HG02973 (cell line): ENCODE results near the gene PGS1.

Source experiments
- ATAC-seq: cut with Tn5 transposase; IDR thresholded peaks from one replicate; pipeline ENCODE4 v1.9.1; 2021; ENCODE audit warnings: moderate library complexity; ENCODE audit not compliant: unreplicated experiment

Gene PGS1

GRCh38 chr17:78346605-78347250 is 31.7 kb upstream of the PGS1 start:
- no peak for ATAC-seq

GRCh38 chr17:78347453-78347852 is 31.0 kb upstream of the PGS1 start:
- no peak for ATAC-seq

DNA sequence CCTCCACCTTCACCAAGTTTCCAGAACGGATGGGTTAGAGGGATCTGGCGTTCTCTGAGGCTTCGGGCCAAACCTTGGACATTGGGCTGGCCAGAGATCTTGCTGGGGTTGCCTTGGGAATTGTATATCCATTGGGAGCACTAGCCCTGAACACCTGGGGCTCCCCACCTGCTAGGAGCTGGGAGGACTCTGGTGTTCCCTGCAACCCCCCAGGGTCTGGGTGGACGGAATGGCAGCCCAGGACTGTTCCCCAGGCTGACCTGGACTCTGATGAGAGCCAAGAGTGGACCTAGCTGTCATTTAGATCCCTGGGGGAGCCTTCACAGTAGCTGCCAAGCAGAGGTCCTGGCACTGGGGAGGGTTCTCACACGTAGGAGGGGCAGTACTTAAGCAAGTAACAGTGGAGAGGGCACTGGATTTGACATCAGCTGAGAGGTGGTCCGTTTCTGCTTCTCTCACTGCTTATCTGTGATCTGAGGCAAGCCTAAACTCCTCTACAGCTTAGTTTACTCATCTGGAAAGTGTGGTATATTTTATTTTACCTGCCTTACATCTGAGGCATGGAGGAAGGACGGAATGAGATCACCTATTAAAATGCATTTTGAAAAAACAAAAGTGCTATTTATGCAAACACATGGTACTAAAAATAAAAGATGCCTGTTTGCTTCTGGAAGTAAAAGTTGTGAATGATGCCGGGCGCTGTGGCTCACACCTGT is 30.2 kb upstream of the PGS1 start:
- no peak for ATAC-seq

DNA sequence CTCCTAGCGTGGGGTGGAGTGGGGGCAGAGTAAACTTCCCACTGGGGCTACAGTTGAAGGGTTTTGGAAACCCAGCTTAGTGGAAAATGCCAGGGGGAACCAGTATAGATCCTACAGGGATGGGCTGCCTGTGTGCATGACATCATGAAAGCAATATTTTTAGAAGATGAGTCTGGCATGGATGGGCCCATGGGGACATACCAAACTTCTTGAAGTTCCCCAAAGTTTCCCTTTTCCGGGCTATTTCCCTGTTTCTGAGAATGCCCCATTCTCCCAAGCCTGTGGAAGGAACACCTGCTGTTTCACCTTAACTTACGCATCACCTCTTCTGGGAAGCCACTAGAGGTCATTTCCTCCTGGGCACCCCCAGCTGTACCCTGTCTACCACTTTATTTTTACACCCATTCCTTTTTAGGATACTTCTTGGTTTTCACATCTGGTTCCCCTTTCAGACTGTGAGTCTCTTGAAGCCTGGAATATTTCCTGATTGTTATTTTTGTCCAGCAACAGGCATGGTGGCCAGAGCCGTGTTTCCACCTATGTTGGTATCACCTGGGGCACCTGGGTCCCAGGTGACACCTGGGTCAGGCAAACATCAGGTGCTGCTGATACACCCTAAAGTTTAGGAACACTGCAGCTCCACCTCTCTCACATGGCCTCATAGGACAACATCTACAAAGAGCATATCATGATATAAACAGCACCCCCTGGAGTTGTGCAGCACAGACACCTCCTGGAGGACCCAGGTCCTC is 28.4 kb upstream of the PGS1 start:
- no peak for ATAC-seq

- no peak for ATAC-seq
Measured at GRCh38 chr17:78351449-78352006, 26.9 kb upstream of the PGS1 start.

DNA sequence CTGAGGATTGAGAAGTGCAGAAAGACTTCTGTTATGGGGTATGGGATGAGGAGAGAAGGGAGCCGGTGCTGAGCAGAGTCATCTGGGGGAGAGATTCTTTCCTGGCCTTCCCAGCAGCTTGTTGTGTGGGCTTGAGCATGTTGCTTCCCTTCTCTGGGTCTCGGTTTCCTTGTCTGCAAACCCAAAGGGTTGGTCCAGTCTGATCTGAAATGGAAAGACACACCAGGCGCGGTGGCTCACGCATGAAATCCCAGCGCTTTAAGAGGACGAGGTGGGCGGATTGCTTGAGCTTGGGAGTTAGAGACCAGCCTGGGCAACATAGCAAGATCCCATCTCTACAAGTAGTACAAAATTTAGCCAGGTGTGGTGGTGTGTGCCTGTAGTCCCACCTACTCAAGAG is 24.6 kb upstream of the PGS1 start:
- ATAC-seq = no peak

DNA sequence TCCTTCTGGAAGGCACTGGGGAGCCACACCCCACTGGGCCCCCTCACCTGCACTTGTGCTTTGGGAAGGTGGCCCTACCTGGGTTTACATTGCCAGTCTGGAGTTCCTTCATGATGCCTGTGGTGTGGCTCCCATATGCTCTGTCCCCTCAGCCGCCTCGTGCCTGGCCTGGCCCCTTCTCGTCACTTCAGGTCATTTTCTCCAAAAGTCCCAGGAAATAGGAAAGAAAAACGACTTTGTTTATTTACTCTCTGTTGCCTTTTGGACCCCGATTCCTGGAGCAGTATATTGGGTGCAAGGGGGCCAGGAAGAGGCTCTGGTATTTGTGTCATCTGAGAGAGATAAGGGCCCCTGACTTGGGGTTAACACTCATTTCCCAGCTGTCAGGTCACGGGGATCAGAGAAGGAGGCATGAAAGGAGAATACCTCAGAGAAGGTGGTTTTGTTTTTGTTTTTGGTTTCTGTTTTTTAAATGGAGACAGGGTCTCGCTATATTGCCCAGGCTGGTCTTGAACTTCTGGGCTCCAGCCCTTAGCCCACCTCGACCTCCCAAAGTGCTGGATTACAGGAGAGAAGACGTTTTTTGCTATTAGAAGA is 23.3 kb upstream of the PGS1 start:
- no peak for ATAC-seq

DNA sequence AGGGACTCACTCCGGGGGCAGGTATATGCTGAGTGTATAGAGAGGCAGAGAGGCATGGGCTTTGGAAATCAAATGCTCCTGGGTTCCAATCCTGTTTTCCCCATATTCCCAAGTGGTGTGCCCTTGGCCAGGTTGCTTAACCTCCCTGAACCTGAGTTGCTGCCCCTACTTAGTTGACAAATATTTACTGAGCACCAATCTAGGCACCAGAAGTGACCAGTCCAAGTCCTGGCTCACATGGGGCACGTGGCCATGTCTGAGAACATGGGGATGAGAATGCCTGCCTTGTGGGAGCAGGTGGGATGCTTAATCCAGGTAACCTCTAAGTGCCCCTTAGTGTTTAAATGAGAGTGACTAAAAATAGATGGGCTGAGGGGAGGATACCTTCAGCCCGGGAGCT is 22.7 kb upstream of the PGS1 start:
- no peak for ATAC-seq

DNA sequence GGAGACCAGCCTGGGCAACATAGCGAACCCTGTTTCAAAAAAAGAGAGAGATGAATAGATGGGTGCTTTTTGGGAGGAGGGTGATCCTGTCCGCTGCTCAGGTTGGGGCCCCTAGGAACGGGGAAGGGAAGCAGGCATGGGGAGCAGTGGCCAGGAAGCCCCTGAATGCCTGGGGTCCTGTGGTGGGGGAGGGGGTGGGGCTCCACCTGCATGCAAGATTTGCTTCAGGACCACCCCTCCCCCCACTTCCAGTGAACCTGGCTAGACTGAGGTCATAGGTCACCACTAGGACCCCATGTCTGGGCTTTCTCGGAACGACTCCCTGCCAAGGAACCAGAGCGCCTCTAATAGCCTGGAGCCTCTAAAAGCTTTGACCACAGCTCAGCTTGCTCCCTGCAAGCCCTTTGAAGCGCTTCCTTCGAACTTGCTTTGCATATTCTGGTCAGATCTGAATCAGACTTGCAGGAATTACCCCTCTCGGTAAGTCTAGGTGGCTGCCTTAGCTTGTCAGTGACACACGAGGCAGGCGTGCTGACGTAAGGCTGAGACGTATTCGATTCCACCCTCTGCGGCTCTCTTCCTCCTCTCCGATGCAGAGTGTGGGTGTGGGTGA is 22.2 kb upstream of the PGS1 start:
- peak; percentile 60 for ATAC-seq

GRCh38 chr17:78357177-78357586 is 21.3 kb upstream of the PGS1 start:
- ATAC-seq = no peak

DNA sequence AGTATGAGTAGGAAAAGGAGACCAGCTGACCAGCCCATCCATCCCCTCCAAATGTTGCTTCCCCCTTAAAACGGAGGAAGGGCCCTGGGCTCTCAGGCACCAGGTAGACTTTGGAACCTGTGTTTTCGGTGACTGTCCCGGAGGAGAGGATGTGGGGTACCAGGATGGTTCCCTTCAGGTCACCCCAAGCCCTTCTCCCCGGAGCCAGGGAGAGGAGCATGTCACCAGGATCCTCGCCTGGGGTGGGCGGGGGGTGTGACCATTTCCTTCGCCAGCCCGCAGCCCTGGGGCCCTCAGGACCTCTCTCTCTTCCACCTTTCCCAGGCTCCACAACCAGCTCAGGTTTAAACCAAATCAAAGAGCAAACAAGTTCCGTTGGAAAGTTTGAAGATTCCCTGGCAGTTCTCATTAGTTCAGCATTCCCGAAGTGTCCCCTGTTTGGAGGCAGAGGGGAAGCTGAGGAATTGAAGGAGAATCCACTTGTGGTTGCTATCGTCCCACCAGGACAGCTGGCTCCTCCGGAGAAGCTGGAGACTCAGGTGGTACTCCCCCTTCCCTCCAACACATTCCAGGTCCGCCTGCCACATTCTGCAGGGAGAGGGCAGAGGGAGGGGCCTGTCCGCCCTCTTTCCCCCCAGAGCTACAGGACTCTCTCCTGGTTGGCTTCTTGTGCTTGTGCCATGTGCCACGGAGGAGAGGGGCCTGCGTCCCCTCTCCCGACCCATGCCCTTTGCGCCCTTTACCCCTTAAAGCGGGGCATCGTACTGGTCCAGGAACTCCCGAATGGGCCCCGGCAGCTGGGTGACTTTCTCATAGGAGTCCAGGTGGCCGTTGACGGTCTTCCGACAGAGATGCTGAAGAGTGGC is 20.5 kb upstream of the PGS1 start:
- ATAC-seq = no peak

GRCh38 chr17:78358538-78359320 is 19.7 kb upstream of the PGS1 start:
- no peak for ATAC-seq

GRCh38 chr17:78359321-78359996 is 19.0 kb upstream of the PGS1 start:
- no peak for ATAC-seq

DNA sequence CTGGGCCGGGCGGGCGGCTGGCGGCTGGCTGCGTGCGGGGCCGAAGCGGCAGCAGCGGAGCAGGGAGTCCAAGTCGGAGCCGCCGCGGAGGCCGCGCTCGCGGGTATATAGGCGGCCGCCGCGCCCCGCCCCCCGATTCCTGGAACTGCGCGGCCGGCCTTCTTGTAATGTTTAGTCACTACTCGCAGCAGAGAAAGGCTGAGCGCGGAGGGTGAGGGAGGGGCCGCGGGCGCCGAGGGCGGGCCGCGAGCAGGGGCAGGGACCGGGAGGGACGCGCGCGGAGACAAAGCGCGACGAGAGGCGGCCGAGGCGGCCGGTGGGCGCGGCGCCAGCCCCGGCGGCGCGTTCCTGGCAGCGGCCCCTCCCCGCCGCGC is 18.5 kb upstream of the PGS1 start, which contains the start of gene SOCS3:
SOCS3 (minus strand) TSS at position 81 of the 374 bp plus-strand sequence. CDS start 982 bp downstream, outside the sequence.
- ATAC-seq = peak; percentile 37

DNA sequence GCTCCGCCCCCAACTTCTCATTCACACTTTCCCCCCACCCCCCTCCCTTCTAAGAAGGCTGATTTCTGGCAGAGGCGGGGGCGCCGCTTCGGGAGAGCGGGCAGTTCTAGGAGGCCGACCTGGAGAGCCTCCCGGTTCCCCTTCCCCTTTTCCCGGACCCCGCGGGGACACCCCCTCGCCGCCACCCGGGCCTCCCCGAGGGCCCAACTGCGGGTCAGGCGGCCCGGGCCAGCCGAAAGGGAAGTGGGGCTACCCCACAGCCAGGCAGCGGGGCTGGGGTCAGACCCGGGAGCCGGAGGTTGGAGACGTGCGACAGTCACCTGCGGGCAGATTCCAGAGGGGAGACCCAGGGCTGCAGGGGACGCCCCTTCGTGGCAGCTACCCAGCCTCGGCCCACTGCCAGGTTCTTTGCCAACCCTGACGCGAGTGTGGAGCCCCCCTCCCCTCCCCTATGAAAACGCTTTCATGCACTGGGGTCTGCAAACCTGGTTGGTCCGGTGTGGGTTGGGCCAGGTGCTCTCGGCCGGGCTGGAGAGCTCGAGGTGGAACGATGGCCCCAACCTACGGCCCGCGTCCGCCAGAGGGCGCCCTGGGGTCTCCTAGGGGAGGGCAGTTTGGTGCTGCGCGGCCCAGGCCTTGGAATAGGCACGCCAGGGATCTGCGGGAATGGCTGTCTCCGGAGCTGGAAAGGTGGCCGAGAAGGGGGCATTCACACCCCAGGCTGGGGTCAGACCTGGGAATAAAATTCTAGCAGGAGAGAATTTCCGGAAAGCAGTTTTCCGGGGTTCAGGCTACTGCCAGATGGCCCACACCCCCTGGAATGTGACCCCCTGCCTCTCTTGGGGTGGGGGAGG is 17.9 kb upstream of the PGS1 start:
- ATAC-seq = peak; percentile 25

GRCh38 chr17:78361225-78361701 is 17.2 kb upstream of the PGS1 start:
- no peak for ATAC-seq

DNA sequence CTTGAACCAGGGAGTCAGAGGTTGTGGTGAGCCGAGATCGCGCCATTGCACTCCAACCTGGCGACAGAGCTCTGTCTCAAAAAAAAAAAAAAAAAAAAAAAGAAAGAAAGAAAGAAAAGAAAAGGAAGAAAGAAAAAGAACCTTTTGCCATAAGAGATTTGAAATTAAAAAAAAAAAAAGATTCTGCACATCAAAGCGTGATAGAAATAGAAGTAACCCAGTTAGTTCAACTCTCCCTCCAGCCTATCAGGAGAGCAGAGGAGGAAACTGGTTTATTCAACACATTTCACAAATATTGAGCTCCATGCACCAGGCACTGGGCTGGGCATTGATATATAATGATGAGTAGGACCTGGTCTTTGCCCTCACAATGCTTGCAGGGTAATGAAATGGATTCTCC is 16.2 kb upstream of the PGS1 start:
- no peak for ATAC-seq
